Progenitor cell of endocrine pancreas (in vitro differentiated cells): ENCODE data around the gene NTRK2. TPM values are rescaled to one million over a fixed set of nuclear protein-coding genes. Genes with fewer than 3 reads are reported as not detected.

Experiments
- DNase-seq: peaks from one replicate; pipeline ENCODE4 v3.0.0; 2021; ENCODE audit warnings: low spot score; ENCODE audit not compliant: unreplicated experiment
- H3K27ac Mint-ChIP-seq: 2 replicates; pipeline ENCODE4 v1.8.0; 2021; ENCODE audit warnings: mild to moderate bottlenecking, moderate library complexity, mixed read lengths
- H3K27me3 Mint-ChIP-seq: 2 replicates; pipeline ENCODE4 v1.8.0; 2021; ENCODE audit warnings: mixed read lengths
- H3K36me3 Mint-ChIP-seq: 2 replicates; pipeline ENCODE4 v1.8.0; 2022; ENCODE audit warnings: mixed read lengths; ENCODE audit not compliant: insufficient read depth
- H3K4me1 Mint-ChIP-seq: 2 replicates; pipeline ENCODE4 v1.8.0; 2021; ENCODE audit warnings: low read depth, mixed read lengths
- H3K4me3 Mint-ChIP-seq: 2 replicates; pipeline ENCODE4 v1.8.0; 2021; ENCODE audit warnings: low read depth, mild to moderate bottlenecking, moderate library complexity, mixed read lengths
- H3K9me3 Mint-ChIP-seq: 2 replicates; pipeline ENCODE4 v1.8.0; 2021; ENCODE audit warnings: low read depth, mixed read lengths
- total RNA-seq: library from RNA; stranded (reverse); gene quantifications from 2 replicates; pipeline ENCODE4 v1.2.1, GENCODE V29; 2021
- TF ChIP-seq, protein P1 (sequence below): fragments of 200-600 bp; sonication (generic); IDR thresholded peaks from one replicate; pipeline ENCODE4 v1.5.0; 2021; ENCODE audit warnings: antibody characterized with exemption, mild to moderate bottlenecking; ENCODE audit not compliant: unreplicated experiment

The NTRK2 gene
- total RNA-seq, 1 donor from 2014 or later, result 4.7 TPM

DNA sequence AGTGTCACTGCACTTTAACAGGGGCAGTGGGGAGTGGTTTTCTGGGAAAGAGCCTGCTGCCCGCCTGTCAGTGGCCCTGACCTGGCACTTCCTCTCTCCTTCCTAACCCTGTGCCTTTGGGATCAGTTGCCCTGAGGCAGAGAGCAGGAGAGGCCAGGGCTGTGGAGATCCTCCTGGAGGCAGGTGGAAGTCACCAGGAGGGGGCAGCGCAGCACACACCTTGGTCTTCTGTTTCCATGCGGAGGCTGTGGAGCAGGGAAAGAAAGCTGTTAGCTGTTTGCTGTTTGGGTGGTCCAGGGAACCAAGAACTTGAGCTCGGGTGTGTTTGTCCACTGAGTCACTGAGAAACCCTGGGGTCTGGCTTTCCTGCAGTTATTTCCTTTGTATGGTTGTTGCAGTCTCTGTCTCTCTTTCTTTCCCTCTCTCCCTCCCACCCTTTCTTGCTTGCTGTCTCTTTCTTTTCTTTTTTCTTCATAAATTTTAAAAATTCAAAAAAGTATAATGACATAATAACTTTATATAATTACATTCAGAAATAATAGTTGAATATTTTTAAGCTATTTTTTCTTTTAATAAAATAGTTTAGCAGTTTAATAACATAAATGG lies 28.1 kb downstream of the NTRK2 start:
- Mint-ChIP-seq H3K36me3 (no peaks in the 10 kb centered on the region), H3K27ac (peak overlapping the region; percentile 14), H3K4me1 (no peaks in the 10 kb centered on the region), H3K27me3 (no peaks in the 10 kb centered on the region), H3K9me3 (no peaks in the 10 kb centered on the region), H3K4me3 (no peak overlapping the region)
- TF ChIP-seq, protein P1, sequence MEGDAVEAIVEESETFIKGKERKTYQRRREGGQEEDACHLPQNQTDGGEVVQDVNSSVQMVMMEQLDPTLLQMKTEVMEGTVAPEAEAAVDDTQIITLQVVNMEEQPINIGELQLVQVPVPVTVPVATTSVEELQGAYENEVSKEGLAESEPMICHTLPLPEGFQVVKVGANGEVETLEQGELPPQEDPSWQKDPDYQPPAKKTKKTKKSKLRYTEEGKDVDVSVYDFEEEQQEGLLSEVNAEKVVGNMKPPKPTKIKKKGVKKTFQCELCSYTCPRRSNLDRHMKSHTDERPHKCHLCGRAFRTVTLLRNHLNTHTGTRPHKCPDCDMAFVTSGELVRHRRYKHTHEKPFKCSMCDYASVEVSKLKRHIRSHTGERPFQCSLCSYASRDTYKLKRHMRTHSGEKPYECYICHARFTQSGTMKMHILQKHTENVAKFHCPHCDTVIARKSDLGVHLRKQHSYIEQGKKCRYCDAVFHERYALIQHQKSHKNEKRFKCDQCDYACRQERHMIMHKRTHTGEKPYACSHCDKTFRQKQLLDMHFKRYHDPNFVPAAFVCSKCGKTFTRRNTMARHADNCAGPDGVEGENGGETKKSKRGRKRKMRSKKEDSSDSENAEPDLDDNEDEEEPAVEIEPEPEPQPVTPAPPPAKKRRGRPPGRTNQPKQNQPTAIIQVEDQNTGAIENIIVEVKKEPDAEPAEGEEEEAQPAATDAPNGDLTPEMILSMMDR, result peak; percentile 76
- peak; percentile 59 for DNase-seq

DNA sequence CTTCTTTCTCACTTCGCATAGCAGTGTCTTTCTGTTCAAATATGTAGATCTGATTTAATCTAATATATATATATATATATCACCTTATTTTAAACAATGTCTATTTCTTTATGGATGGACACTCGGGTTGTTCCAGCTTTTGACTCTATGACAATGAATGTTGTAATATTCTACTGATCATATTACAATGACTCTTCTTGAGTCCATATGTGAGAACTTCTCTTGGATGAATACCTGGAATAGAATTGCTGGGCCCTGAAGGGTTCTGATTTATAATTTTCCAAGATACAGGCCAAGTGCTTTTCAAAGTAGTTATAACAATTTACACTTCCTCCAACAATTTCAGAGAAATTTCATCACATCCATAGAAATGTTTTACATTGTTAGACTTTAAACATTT lies 28.8 kb downstream of the NTRK2 start:
- no peaks in the 10 kb centered on the region for H3K27me3 Mint-ChIP-seq
- H3K36me3 Mint-ChIP-seq, result no peaks in the 10 kb centered on the region
- DNase-seq, result no peak
- no peak overlapping the region for H3K27ac Mint-ChIP-seq
- no peak overlapping the region for H3K4me3 Mint-ChIP-seq
- H3K9me3 Mint-ChIP-seq, result no peaks in the 10 kb centered on the region
- H3K4me1 Mint-ChIP-seq, result no peaks in the 10 kb centered on the region
- TF ChIP-seq, protein P1, result no peak

DNA sequence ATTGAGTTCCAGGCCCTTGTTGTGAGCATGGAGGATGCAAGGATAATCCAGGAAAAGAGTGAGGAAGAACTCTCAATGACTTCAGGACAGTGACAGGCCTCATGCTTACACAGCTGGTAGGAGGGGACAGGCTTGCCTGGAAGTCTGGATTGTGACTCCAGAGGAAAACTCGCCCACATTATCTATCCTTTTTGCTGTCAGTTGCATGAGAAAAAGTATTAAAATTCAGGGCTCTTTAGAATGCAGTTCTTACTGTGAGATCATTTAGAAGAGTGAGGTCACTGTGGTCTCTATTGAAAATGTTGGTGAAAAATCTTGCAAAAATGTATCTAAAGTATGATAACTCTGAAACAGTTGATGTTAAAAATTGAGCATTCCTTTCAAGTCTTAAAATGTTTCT lies 30.5 kb downstream of the NTRK2 start:
- TF ChIP-seq, protein P1, result no peak
- Mint-ChIP-seq H3K36me3 (no peaks in the 10 kb centered on the region), H3K27me3 (no peaks in the 10 kb centered on the region), H3K4me3 (no peak overlapping the region), H3K9me3 (no peaks in the 10 kb centered on the region), H3K27ac (no peak overlapping the region), H3K4me1 (peaks cover 2% of the 10 kb centered on the region)
- no peak for DNase-seq

DNA sequence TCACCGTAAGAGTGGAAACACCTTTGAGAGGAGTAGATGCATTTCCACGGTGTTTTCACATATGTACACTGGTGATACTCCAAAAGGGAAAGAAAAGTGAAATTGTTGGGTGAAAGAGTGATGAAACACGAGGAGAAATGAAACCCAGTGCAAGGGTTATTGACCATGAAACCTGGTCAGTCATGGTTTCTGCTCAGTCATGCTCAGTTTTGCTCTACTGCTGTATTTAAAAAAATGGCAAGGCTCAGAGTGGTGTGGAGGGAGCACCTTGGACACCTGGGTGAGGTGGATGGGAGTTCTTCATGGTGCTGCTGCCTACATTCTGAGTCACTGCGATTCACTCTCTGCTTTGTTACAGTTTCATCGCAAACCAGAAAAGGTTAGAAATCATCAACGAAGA lies 32.3 kb downstream of the NTRK2 start:
- H3K27ac Mint-ChIP-seq, result no peak overlapping the region
- no peaks in the 10 kb centered on the region for H3K9me3 Mint-ChIP-seq
- TF ChIP-seq, protein P1, result no peak
- no peak for DNase-seq
- H3K4me1 Mint-ChIP-seq, result peaks cover 2% of the 10 kb centered on the region
- no peak overlapping the region for H3K4me3 Mint-ChIP-seq
- no peaks in the 10 kb centered on the region for H3K36me3 Mint-ChIP-seq
- H3K27me3 Mint-ChIP-seq, result no peaks in the 10 kb centered on the region

DNA sequence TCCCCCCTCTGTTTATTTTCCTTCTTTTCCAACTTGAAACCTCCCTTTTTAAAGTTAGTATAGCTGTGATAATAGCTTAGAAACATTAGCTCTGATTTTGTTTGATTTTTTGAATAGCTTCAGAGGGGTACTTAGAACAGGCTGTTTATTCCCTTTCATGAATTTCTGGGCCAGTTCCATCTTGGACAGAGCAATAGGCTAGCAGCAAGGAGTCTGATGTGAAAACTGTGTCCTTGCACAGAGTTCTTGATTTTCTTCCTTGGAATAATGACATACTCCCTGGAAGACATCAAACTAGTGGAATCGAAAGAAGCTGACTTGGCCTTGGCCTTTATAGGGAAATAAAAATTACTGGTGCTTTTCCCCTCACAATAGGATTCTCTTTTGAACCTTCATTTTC lies 32.9 kb downstream of the NTRK2 start:
- Mint-ChIP-seq H3K27ac (no peak overlapping the region), H3K4me1 (peaks cover 2% of the 10 kb centered on the region), H3K9me3 (no peaks in the 10 kb centered on the region), H3K27me3 (no peaks in the 10 kb centered on the region), H3K36me3 (no peaks in the 10 kb centered on the region), H3K4me3 (no peak overlapping the region)
- no peak for DNase-seq
- TF ChIP-seq, protein P1, result no peak
